ENCODE measurements around the gene DNAJC25. TPM values are rescaled to one million over a fixed set of nuclear protein-coding genes. Genes with fewer than 3 reads are reported as not detected.

DNAJC25 gene
- 8.1 and 8.8 TPM in 2 replicates for total RNA-seq

DNA sequence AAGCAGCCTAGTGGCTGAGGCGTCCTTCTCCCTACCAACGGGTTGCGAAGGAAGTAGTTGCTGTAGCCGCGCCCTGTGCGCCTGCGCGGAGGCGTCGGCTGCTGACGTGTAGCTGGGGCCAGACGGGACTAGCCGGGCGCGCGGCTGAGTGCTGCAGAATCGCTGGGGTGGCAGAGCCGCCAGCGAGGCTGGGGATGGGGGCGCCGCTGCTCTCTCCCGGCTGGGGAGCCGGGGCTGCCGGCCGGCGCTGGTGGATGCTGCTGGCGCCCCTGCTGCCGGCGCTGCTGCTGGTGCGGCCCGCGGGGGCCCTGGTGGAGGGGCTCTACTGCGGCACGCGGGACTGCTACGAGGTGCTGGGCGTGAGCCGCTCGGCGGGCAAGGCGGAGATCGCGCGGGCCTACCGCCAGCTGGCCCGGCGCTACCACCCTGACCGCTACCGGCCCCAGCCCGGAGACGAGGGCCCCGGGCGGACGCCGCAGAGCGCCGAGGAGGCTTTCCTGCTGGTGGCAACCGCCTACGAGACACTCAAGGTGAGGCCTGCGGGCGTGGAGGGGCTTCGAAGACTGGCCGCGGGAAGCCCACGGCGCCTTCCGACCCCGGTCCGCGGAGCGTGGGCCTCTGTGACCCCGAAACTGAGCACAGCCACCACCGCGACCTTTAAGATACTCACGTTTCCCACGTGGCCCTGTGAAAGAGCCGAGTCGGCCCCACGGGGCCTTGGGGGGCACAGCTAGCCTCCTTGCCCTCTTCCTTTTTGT lies at the start of gene DNAJC25:
Gene DNAJC25 (plus strand): TSS at position 121 of the 758 bp plus-strand sequence. CDS start 74 bp downstream, at position 195.

DNA sequence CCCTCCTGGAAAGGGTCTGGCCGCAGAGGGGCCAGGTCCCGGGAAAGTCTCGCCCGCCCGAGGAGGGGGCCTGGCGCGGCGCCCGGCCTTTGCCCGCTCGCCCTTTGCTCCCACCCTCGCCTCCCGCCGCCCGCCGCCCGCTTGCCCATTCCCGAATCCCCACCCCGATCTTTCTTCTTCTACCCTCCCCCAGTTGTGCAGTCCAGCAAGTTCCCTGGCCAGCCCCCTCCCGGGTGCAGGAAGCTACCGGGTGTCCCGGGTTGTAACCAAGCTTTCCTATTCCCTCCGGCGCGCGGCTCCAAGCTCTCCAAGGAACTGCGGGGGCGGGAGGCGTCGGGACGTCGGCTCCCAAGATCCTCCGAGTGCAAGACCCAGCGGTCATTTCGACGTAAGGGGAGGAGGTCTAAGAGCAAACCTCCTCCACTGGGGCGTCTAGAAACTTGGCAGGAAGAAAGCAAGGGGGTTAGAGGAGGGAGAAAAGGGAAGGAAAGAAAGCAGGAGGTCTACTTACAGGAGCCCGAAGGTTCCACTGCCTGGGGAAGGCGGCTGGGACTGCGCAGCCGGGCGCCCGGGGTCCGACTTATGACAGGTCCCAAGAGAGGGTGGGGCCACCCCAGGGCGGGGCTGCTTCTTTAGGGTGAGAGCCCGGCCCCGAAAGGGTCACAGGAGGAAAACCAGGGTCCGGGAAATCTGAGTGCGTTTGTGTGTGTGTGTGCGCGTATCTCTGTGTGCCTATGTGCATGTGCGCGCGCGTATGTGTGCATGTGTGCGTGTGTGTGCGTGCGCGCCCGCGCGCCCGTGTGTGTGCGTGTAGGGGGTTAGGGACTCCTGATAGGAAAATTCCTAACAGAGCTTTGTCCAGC lies 31.8 kb upstream of the DNAJC25 start, which contains the start of gene PTGR1:
Gene PTGR1 (minus strand): TSS at position 556 of the 863 bp plus-strand sequence. CDS start 2,225 bp downstream, outside the sequence.

DNA sequence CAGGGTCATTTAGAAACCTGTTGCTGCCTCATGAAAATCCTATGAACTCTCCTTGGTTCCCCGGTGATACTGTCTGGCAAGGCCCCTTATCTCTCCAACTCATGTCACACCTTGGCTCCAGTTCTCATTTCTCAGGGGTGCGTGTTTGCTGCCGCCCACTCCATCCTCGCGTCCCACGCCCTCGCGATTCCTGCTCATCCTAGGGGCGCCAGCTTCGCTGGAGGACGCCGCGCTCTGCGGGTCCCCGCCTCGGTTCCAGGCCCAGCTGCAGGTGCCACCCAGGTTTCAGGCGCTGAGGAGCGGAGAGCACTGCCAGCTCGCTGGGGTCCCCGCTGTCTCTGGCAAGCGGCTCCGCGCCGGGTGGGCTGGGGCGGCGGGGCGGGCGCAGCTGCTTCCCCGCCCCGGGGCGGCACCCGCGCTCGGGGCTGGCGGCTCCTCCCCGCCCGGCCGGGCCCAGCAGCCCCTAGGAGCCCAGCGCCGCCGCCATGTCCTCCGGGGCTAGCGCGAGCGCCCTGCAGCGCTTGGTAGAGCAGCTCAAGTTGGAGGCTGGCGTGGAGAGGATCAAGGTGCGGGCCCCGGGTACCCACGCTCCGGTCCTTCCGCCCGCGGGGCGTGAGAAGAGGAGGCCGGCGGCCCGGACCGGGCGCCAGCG lies 30.1 kb downstream of the DNAJC25 start, which contains the start of gene GNG10:
Gene GNG10 (plus strand): TSS at position 456 of the 652 bp plus-strand sequence. CDS start 30 bp downstream, at position 486.

Other genes starting within 250 kb of the DNAJC25 start
- gene ECPAS, start 147.0 kb upstream of the DNAJC25 start, total RNA-seq = 129 and 149 TPM in 2 replicates
- gene ZNF483, start 106.2 kb upstream of the DNAJC25 start, total RNA-seq = 1.1 and 1.6 TPM in 2 replicates
- 60.3 and 67.4 TPM in 2 replicates for gene PTGR1, start 31.7 kb upstream of the DNAJC25 start, total RNA-seq
- gene GNG10, start 30.3 kb downstream of the DNAJC25 start, total RNA-seq = 49.0 and 63.9 TPM in 2 replicates
- under 0.01 TPM in 1 of 2 replicates, not detected in the other for gene SHOC1, start 163.6 kb downstream of the DNAJC25 start, total RNA-seq

Measured in smooth muscle cell of the pulmonary artery (primary cell).